SK-N-SH (cell line): ENCODE results near the gene LRRC2. TPM values are rescaled to one million over a fixed set of nuclear protein-coding genes. Genes with fewer than 3 reads are reported as not detected.
"Not testable (repeated sequence)": the region's sequence is repeated elsewhere in the genome, so short reads cannot be mapped to it uniquely, and the experiment has no call there.

Source experiments
- CTCF ChIA-PET: fragments of 300-600, 350-600 bp; formaldehyde crosslinking; extraction: SDS; loops from one replicate; lab custom pipeline; 2021; lab: Yijun Ruan, JAX
- POLR2A ChIA-PET: fragments of 350-600 bp; sonication (Branson Sonifier 250); formaldehyde crosslinking; extraction: SDS; loops from one replicate; lab custom pipeline; 2020; ENCODE audit warnings: antibody characterized with exemption, inconsistent platforms; lab: Yijun Ruan, JAX
- DNase-seq: peaks from one replicate; pipeline ENCODE4 v3.0.0; 2012
- H2AFZ ChIP-seq: fragments of 200-600 bp; sonication (generic); 2 replicates; pipeline ENCODE4 v1.8.1; 2016; ENCODE audit warnings: antibody characterized with exemption, mild to moderate bottlenecking, low read depth
- H3F3A ChIP-seq: fragments of 200-600 bp; sonication (generic); replicated peaks from 2 replicates; pipeline ENCODE3; 2016; ENCODE audit warnings: antibody characterized with exemption, mild to moderate bottlenecking; ENCODE audit not compliant: insufficient read depth
- H3K27ac ChIP-seq, 2 experiments: fragments of 200-500 bp in 1 of 2; fragments of 200-600 bp in 1 of 2; sonication (Bioruptor generic) in 1 of 2; sonication (generic), shearing (Covaris generic) in 1 of 2; 2 replicates each; pipeline versions ENCODE4 v1.5.1 to v1.6.1; 2014 to 2016; ENCODE audit warnings: low read depth in 2 of 2, inconsistent platforms in 1 of 2, low read length in 1 of 2, mild to moderate bottlenecking in 1 of 2, mixed read lengths in 1 of 2
- H3K27me3 ChIP-seq: fragments of 200-600 bp; sonication (generic), shearing (Covaris generic); 2 replicates; pipeline ENCODE4 v1.6.1; 2016; ENCODE audit warnings: mixed run types; ENCODE audit not compliant: insufficient read depth
- H3K36me3 ChIP-seq, 2 experiments: fragments of 200-500 bp in 1 of 2; fragments of 200-600 bp in 1 of 2; sonication (Bioruptor generic) in 1 of 2; sonication (generic) in 1 of 2; replicated peaks in 1 of 2; 2 replicates each; pipeline versions ENCODE3 to v1.5.1; 2014 to 2016; ENCODE audit warnings: low read length in 1 of 2, mild to moderate bottlenecking in 1 of 2; ENCODE audit not compliant: insufficient read depth in 2 of 2, control insufficient read depth in 1 of 2
- H3K4me1 ChIP-seq, 2 experiments: fragments of 200-500 bp in 1 of 2; fragments of 200-600 bp in 1 of 2; sonication (Bioruptor generic) in 1 of 2; sonication (generic), shearing (Covaris generic) in 1 of 2; 2 replicates each; pipeline versions ENCODE4 v1.5.1 to v1.6.1; 2014 to 2016; ENCODE audit warnings: low read depth in 1 of 2, low read length in 1 of 2, mixed run types in 1 of 2; ENCODE audit not compliant: insufficient read depth in 2 of 2, control insufficient read depth in 1 of 2
- H3K4me2 ChIP-seq: fragments of 200-600 bp; sonication (generic), shearing (Covaris generic); 2 replicates; pipeline ENCODE4 v1.6.1; 2017; ENCODE audit warnings: mixed run types
- H3K4me3 ChIP-seq, 2 experiments: fragments of 200-500 bp in 1 of 2; fragments of 200-600 bp in 1 of 2; sonication (Bioruptor generic) in 1 of 2; sonication (generic), shearing (Covaris generic) in 1 of 2; 2 replicates each; pipeline versions ENCODE4 v1.5.1 to v1.8.1; 2014 to 2016; ENCODE audit warnings: low read depth in 2 of 2, inconsistent platforms in 1 of 2, low read length in 1 of 2, mild to moderate bottlenecking in 1 of 2, mixed read lengths in 1 of 2, moderate library complexity in 1 of 2
- H3K79me2 ChIP-seq: fragments of 200-600 bp; sonication (generic); 2 replicates; pipeline ENCODE4 v1.8.1; 2017; ENCODE audit warnings: mild to moderate bottlenecking; ENCODE audit not compliant: insufficient read depth
- H3K9ac ChIP-seq: fragments of 200-600 bp; sonication (generic); 2 replicates; pipeline ENCODE4 v1.6.1; 2017; ENCODE audit warnings: mixed run types
- H3K9me2 ChIP-seq: fragments of 200-600 bp; sonication (generic); 2 replicates; pipeline ENCODE4 v1.6.1; 2017; ENCODE audit warnings: mixed run types
- H3K9me3 ChIP-seq: fragments of 200-600 bp; sonication (generic); 2 replicates; pipeline ENCODE4 v1.6.1; 2017; ENCODE audit warnings: mixed run types, mild to moderate bottlenecking, moderate library complexity
- H4K20me1 ChIP-seq: fragments of 200-600 bp; sonication (generic); 2 replicates; pipeline ENCODE4 v1.6.1; 2017; ENCODE audit warnings: mild to moderate bottlenecking, mixed run types; ENCODE audit not compliant: insufficient read depth
- EP300 ChIP-seq, 2 experiments: IDR thresholded peaks; 2 replicates each; pipeline versions ENCODE4 v1.4.0 to v1.6.1; 2012; ENCODE audit warnings: borderline replicate concordance in 1 of 2, low read depth in 1 of 2, low read length in 1 of 2
- JUND ChIP-seq: IDR thresholded peaks from 2 replicates; pipeline ENCODE4 v1.4.0; 2012
- MEF2A ChIP-seq: IDR thresholded peaks from 2 replicates; pipeline ENCODE4 v1.4.0; 2012; ENCODE audit warnings: low read depth, borderline replicate concordance
- RFX5 ChIP-seq: IDR thresholded peaks from 2 replicates; pipeline ENCODE4 v1.6.1; 2012; ENCODE audit warnings: mild to moderate bottlenecking, improper control_type of control experiment, low read length
- SMC3 ChIP-seq: IDR thresholded peaks from 2 replicates; pipeline ENCODE4 v1.6.1; 2012; ENCODE audit warnings: low read depth, low read length, improper control_type of control experiment
- TCF12 ChIP-seq: IDR thresholded peaks from 2 replicates; pipeline ENCODE4 v1.4.0; 2012
- WGBS: methylation state at CpG from one replicate; pipeline ENCODE4 v1.1.6; 2017; ENCODE audit warnings: low lambda C conversion rate; 5-methylcytosine and 5-hydroxymethylcytosine counted together
- polyA plus RNA-seq, 3 experiments: library from polyadenylated mRNA; depleted of rRNA; stranded (reverse); fragments of >200 nt; gene quantifications; 2 replicates each; pipeline ENCODE4 v1.2.3, GENCODE V29; 2012
- TF ChIP-seq, protein P1 (sequence below): IDR thresholded peaks from 2 replicates; pipeline ENCODE4 v1.6.1; 2012; ENCODE audit warnings: mild to moderate bottlenecking, low read depth, low read length, moderate library complexity
- TF ChIP-seq, protein P2 (sequence below): IDR thresholded peaks from 2 replicates; pipeline ENCODE4; 2012

LRRC2 gene
- polyA plus RNA-seq, 1 of the 3 experiments (the other 2 are of a cell fraction): 0.13 TPM

GRCh38 chr3:46548611-46549010 is 17.5 kb downstream of the LRRC2 start:
- 57% methylated on average over 3 of the region's 3 CpGs for WGBS
- H3K79me2 ChIP-seq, DNase-seq, POLR2A ChIA-PET, H3F3A ChIP-seq, H3K4me1 ChIP-seq, H3K9ac ChIP-seq, H3K9me3 ChIP-seq, H3K27ac ChIP-seq, H4K20me1 ChIP-seq, H2AFZ ChIP-seq, H3K4me3 ChIP-seq, H3K9me2 ChIP-seq, H3K36me3 ChIP-seq, H3K4me2 ChIP-seq, H3K27me3 ChIP-seq: not testable (repeated sequence)
- CTCF ChIA-PET: interaction anchor here (1.3 to 3.1 kb wide), 5 partner anchors 9 to 60 kb away, joined by 4 to 18 read pairs (median 8); no protein-coding TSS in a partner anchor

- peaks cover 4% of the 10 kb centered on the region; the same call in 1 of the 2 replicates for H3K27me3 ChIP-seq
- no peaks in the 10 kb centered on the region for H3F3A ChIP-seq
- no peaks in the 10 kb centered on the region; a peak in 1 of 4 replicates for H3K4me1 ChIP-seq
- CTCF ChIA-PET: interaction anchor here (1.7 to 1.8 kb wide), 2 partner anchors 11 to 58 kb away, joined by 7 to 8 read pairs; no protein-coding TSS in a partner anchor
- no peaks in the 10 kb centered on the region for H3K36me3 ChIP-seq
- no peak overlapping the region for H2AFZ ChIP-seq
- H3K4me2 ChIP-seq: no peak overlapping the region
- no peaks in the 10 kb centered on the region for H3K79me2 ChIP-seq
- no peak overlapping the region for H3K27ac ChIP-seq
- no peaks in the 10 kb centered on the region for H4K20me1 ChIP-seq
- no peaks in the 10 kb centered on the region for H3K9me2 ChIP-seq
- no peak for DNase-seq
- H3K9me3 ChIP-seq: no peaks in the 10 kb centered on the region
- no peak for TF ChIP-seq RFX5
- no peak for TF ChIP-seq MEF2A
- TF ChIP-seq, protein P1, sequence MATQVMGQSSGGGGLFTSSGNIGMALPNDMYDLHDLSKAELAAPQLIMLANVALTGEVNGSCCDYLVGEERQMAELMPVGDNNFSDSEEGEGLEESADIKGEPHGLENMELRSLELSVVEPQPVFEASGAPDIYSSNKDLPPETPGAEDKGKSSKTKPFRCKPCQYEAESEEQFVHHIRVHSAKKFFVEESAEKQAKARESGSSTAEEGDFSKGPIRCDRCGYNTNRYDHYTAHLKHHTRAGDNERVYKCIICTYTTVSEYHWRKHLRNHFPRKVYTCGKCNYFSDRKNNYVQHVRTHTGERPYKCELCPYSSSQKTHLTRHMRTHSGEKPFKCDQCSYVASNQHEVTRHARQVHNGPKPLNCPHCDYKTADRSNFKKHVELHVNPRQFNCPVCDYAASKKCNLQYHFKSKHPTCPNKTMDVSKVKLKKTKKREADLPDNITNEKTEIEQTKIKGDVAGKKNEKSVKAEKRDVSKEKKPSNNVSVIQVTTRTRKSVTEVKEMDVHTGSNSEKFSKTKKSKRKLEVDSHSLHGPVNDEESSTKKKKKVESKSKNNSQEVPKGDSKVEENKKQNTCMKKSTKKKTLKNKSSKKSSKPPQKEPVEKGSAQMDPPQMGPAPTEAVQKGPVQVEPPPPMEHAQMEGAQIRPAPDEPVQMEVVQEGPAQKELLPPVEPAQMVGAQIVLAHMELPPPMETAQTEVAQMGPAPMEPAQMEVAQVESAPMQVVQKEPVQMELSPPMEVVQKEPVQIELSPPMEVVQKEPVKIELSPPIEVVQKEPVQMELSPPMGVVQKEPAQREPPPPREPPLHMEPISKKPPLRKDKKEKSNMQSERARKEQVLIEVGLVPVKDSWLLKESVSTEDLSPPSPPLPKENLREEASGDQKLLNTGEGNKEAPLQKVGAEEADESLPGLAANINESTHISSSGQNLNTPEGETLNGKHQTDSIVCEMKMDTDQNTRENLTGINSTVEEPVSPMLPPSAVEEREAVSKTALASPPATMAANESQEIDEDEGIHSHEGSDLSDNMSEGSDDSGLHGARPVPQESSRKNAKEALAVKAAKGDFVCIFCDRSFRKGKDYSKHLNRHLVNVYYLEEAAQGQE: no peak
- TF ChIP-seq JUND: no peak
- TF ChIP-seq, protein P2, sequence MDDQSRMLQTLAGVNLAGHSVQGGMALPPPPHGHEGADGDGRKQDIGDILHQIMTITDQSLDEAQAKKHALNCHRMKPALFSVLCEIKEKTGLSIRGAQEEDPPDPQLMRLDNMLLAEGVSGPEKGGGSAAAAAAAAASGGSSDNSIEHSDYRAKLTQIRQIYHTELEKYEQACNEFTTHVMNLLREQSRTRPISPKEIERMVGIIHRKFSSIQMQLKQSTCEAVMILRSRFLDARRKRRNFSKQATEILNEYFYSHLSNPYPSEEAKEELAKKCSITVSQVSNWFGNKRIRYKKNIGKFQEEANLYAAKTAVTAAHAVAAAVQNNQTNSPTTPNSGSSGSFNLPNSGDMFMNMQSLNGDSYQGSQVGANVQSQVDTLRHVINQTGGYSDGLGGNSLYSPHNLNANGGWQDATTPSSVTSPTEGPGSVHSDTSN: no peak
- no peak for TF ChIP-seq TCF12
- TF ChIP-seq EP300 (IDR thresholded peaks at IDR 0.05; ENCODE audit: borderline replicate concordance in 1 of 2, low read depth in 1 of 2, low read length in 1 of 2): no peak
- no peak for TF ChIP-seq SMC3
- WGBS: 43% methylated on average over 1 of the region's 1 CpG
- H3K9ac ChIP-seq: no peak overlapping the region
- H3K4me3 ChIP-seq: no peak overlapping the region
- POLR2A ChIA-PET: no interaction called here
Observed at GRCh38 chr3:46546896-46547440, 19.1 kb downstream of the LRRC2 start.
